GM12878 (cell line): ENCODE results near the gene ZNF341. TPM values are rescaled to one million over a fixed set of nuclear protein-coding genes. Genes with fewer than 3 reads are reported as not detected.

Experiments used
- ASH2L ChIP-seq: fragments of 300-600, 200-600 bp; sonication (generic); IDR thresholded peaks from 2 replicates; pipeline ENCODE4 v1.6.1; 2017; ENCODE audit warnings: low read depth, mild to moderate bottlenecking, borderline replicate concordance
- ATF7 ChIP-seq: fragments of 450-650 bp; IDR thresholded peaks from 2 replicates; pipeline ENCODE4 v1.6.1; 2016; ENCODE audit warnings: low read depth, mild to moderate bottlenecking
- BACH1 ChIP-seq: fragments of 450-650 bp; IDR thresholded peaks from 2 replicates; pipeline ENCODE4 v1.6.1; 2017; ENCODE audit warnings: mild to moderate bottlenecking, borderline replicate concordance
- BCL3 ChIP-seq: IDR thresholded peaks from 2 replicates; pipeline ENCODE4 v1.6.1; 2011; ENCODE audit warnings: borderline replicate concordance, low read depth, mild to moderate bottlenecking, moderate library complexity, low read length; ENCODE audit not compliant: insufficient read depth, poor library complexity, severe bottlenecking
- CHD2 ChIP-seq: IDR thresholded peaks from 2 replicates; pipeline ENCODE4 v1.6.1; 2011; ENCODE audit warnings: low read depth, low read length, improper control_type of control experiment, borderline replicate concordance
- CREB1 ChIP-seq: IDR thresholded peaks from 2 replicates; pipeline ENCODE4 v1.6.1; 2012; ENCODE audit warnings: low read depth, mild to moderate bottlenecking, inconsistent platforms
- CREM ChIP-seq: IDR thresholded peaks from 2 replicates; pipeline ENCODE4 v1.6.1; 2014; ENCODE audit warnings: antibody characterized with exemption, low read depth
- EZH2 ChIP-seq: IDR thresholded peaks from 2 replicates; pipeline ENCODE4 v1.6.1; 2012; ENCODE audit warnings: low read depth, mild to moderate bottlenecking, control low read depth, inconsistent platforms, low read length, borderline replicate concordance; ENCODE audit not compliant: control insufficient read depth
- FOXK2 ChIP-seq: fragments of 450-650 bp; IDR thresholded peaks from 2 replicates; pipeline ENCODE4 v1.6.1; 2017; ENCODE audit warnings: mild to moderate bottlenecking, moderate library complexity
- FOXM1 ChIP-seq: IDR thresholded peaks from 2 replicates; pipeline ENCODE4 v1.6.1; 2012; ENCODE audit warnings: low read depth, mild to moderate bottlenecking, inconsistent platforms, low read length, moderate library complexity
- GABPA ChIP-seq: IDR thresholded peaks from 2 replicates; pipeline ENCODE4 v1.6.1; 2014; ENCODE audit warnings: antibody characterized with exemption, low read depth, mild to moderate bottlenecking, inconsistent platforms
- GATAD2B ChIP-seq: fragments of 450-650 bp; conservative IDR thresholded peaks from 2 replicates; pipeline ENCODE4 v1.6.1; 2017; ENCODE audit warnings: low read depth, mild to moderate bottlenecking, moderate library complexity
- IKZF1 ChIP-seq: fragments of 450-650 bp; conservative IDR thresholded peaks from 2 replicates; pipeline ENCODE4 v1.6.1; 2017; ENCODE audit warnings: antibody characterized with exemption, mild to moderate bottlenecking
- MXI1 ChIP-seq: fragments of 150-350 bp; IDR thresholded peaks from 2 replicates; pipeline ENCODE4 v1.6.1; 2011; ENCODE audit warnings: low read depth, mild to moderate bottlenecking, inconsistent platforms, low read length, improper control_type of control experiment
- NKRF ChIP-seq: fragments of 450-650 bp; conservative IDR thresholded peaks from 2 replicates; pipeline ENCODE4 v1.6.1; 2017; ENCODE audit warnings: mild to moderate bottlenecking, moderate library complexity
- PKNOX1 ChIP-seq: fragments of 450-650 bp; IDR thresholded peaks from 2 replicates; pipeline ENCODE4 v1.6.1; 2016; ENCODE audit warnings: mild to moderate bottlenecking
- POU2F2 ChIP-seq: IDR thresholded peaks from 3 replicates; pipeline ENCODE4 v1.6.1; 2011; ENCODE audit warnings: low read depth, mild to moderate bottlenecking, low read length, borderline replicate concordance
- SREBF1 ChIP-seq: IDR thresholded peaks from 2 replicates; pipeline ENCODE4 v1.6.1; 2012; ENCODE audit warnings: mild to moderate bottlenecking, low read length
- SREBF2 ChIP-seq: IDR thresholded peaks from 2 replicates; pipeline ENCODE4 v1.6.1; 2012; ENCODE audit warnings: mild to moderate bottlenecking, low read length
- TAF1 ChIP-seq: IDR thresholded peaks from 2 replicates; pipeline ENCODE4 v1.6.1; 2011; ENCODE audit warnings: mild to moderate bottlenecking, low read depth, low read length, borderline replicate concordance
- TCF3 ChIP-seq: IDR thresholded peaks from 2 replicates; pipeline ENCODE4 v1.6.1; 2012; ENCODE audit warnings: low read depth, mild to moderate bottlenecking, low read length, borderline replicate concordance; ENCODE audit not compliant: insufficient read depth
- ZNF217 ChIP-seq: fragments of 450-650 bp; IDR thresholded peaks from 2 replicates; pipeline ENCODE4 v1.6.1; 2017; ENCODE audit warnings: antibody characterized with exemption, mild to moderate bottlenecking
- polyA plus RNA-seq, 11 experiments: library from polyadenylated mRNA; depleted of rRNA in 4 of 11; unstranded in 6 of 11; stranded (reverse) in 5 of 11; fragments of >200 nt; fragmentation: Nextera tagmentation in 4 of 11; fragmentation: Illumina TruSeq in 1 of 11; extraction: Ambion mirVana in 4 of 11; extraction: Trizol in 1 of 11; gene quantifications; 1 replicate in 1 of 11; 2 replicates in 10 of 11; pipeline versions ENCODE4 v1.2.1 to v1.2.3, GENCODE V29; 2011 to 2016; ENCODE audit warnings: inconsistent platforms in 2 of 11, missing spikeins in 2 of 11, low read depth in 1 of 11
- total RNA-seq, 4 experiments: library from RNA; depleted of rRNA in 3 of 4; stranded (reverse); fragments of >200 nt in 3 of 4; fragmentation: Illumina TruSeq in 1 of 4; extraction: Trizol in 1 of 4; gene quantifications; 2 replicates each; pipeline versions ENCODE4 v1.2.1 to v1.2.3, GENCODE V29; 2013 to 2021
- TF ChIP-seq, protein P1 (sequence below): IDR thresholded peaks from 2 replicates; pipeline ENCODE4 v1.6.1; 2012; ENCODE audit warnings: low read depth, low read length, improper control_type of control experiment
- TF ChIP-seq, protein P2 (sequence below): IDR thresholded peaks from 2 replicates; pipeline ENCODE4 v1.6.1; 2012; ENCODE audit warnings: low read length, inconsistent platforms

The ZNF341 gene
- total and polyA plus RNA-seq, 10 of the 15 experiments (the other 5 are each of a cell fraction or from before 2014, with no cell fraction given), result 0.18 to 5.0 (median 2.6) TPM

- TF ChIP-seq ZNF217 (peak; percentile 71; the same call in 1 of the 2 replicates), BACH1 (peak; percentile 70; the same call in 1 of the 2 replicates), CHD2 (peak; percentile 95), GATAD2B (peak; percentile 84), POU2F2 (peak; percentile 66; the same call in 1 of the 3 replicates), NKRF (peak; percentile 95), SREBF1 (peak; percentile 98), BCL3 (no peak), MXI1 (no peak; the same call in 1 of the 2 replicates), EZH2 (no peak), SREBF2 (0 out of 2 replicates have a peak, but pooled peaks have one; percentile 28), FOXK2 (peak; percentile 33; the same call in 1 of the 2 replicates), IKZF1 (peak; percentile 100), PKNOX1 (peak; percentile 75), CREM (peak; percentile 100), GABPA (peak; percentile 85), FOXM1 (no peak), CREB1 (peak; percentile 100), TAF1 (peak; percentile 39; the same call in 1 of the 2 replicates), ASH2L (no peak), TCF3 (peak; percentile 66; the same call in 1 of the 2 replicates), ATF7 (no peak)
- TF ChIP-seq, protein P1, sequence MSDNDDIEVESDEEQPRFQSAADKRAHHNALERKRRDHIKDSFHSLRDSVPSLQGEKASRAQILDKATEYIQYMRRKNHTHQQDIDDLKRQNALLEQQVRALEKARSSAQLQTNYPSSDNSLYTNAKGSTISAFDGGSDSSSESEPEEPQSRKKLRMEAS, result peak; percentile 33; the same call in 1 of the 2 replicates
- TF ChIP-seq, protein P2, sequence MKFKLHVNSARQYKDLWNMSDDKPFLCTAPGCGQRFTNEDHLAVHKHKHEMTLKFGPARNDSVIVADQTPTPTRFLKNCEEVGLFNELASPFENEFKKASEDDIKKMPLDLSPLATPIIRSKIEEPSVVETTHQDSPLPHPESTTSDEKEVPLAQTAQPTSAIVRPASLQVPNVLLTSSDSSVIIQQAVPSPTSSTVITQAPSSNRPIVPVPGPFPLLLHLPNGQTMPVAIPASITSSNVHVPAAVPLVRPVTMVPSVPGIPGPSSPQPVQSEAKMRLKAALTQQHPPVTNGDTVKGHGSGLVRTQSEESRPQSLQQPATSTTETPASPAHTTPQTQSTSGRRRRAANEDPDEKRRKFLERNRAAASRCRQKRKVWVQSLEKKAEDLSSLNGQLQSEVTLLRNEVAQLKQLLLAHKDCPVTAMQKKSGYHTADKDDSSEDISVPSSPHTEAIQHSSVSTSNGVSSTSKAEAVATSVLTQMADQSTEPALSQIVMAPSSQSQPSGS, result no peak
These were observed 79.3 kb downstream of the ZNF341 start, which contains the start of gene CHMP4B (continued) for GRCh38 chr20:33810885-33811775.
